ENCODE results near the gene CETN2.

DNA sequence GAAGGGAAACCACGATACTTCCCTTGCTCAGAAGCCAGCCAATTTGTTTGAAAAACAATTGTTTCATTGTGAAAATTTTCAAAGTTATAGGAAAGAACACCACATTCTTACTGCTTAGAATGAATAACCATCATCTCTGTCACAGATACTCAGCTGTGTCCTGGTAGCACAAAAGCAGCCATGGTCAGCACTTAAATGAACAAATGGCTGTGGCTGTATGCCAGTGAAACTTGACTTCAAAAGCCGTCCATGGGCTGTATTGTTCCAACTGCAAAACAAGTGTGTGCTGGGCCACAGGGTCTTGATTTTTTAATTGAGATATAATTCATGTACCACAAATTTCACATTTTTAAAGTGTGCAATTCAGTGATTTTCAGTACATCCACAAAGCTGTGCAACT, 19.9 kb upstream of the CETN2 start:
- TF ChIP-seq EZH2 (IDR thresholded peaks at IDR 0.05; ENCODE audit: insufficient read depth, poor library complexity, severe bottlenecking) = no peak
- TF ChIP-seq EZH2phosphoT487 (IDR thresholded peaks at IDR 0.05; ENCODE audit: insufficient read depth, low read depth) = no peak

All from GM23248 (cell line).